ENCODE measurements around the gene HUS1B. TPM values are rescaled to one million over a fixed set of nuclear protein-coding genes. Genes with fewer than 3 reads are reported as not detected.

The HUS1B gene
- total RNA-seq, 2 experiments from 2014 or later = 1.6 to 2.0 TPM

Other genes with a start within 250 kb of the HUS1B start
- 10 to 100 TPM; 31.9 to 35.4 TPM for gene EXOC2, start 36.0 kb upstream of the HUS1B start, total RNA-seq